HG03457 (cell line): ENCODE results near the gene CRACR2A.

ENCODE experiments used
- ATAC-seq: cut with Tn5 transposase; IDR thresholded peaks from one replicate; pipeline ENCODE4 v1.9.1; 2021; ENCODE audit warnings: moderate number of reproducible peaks; ENCODE audit not compliant: unreplicated experiment

The CRACR2A gene

DNA sequence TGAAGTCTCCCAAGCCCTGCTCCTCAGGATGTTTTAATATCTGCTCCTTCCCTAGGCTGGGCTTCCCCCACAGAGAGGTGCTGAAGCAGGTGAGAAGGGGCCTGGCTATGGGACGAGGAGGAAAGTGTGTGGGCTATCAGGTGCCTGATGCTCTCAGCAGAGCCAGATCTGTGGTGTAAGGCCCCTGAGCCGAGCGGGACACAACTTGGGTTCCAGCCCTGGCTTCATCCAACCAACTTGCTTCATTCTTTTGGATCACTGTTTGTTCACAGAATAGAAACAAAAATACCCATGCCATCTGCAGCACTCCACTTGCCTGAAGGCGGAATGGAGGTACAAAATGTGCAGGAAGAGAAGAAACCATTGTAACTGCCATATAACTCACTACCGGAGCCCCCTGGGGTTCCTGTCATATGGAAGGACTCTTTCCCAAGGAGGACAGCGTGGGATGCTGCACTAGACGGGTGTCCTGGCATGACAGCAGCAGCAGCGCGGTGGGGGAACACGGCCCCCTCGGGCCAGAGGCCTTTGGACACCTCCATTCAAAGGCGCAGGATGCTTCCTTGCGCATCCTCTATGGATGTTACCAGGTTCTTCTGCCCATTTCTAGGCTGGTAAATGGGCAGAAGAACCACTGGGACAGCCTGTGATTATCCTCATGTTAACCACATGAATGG is 95.8 kb downstream of the CRACR2A start:
- no peak for ATAC-seq

DNA sequence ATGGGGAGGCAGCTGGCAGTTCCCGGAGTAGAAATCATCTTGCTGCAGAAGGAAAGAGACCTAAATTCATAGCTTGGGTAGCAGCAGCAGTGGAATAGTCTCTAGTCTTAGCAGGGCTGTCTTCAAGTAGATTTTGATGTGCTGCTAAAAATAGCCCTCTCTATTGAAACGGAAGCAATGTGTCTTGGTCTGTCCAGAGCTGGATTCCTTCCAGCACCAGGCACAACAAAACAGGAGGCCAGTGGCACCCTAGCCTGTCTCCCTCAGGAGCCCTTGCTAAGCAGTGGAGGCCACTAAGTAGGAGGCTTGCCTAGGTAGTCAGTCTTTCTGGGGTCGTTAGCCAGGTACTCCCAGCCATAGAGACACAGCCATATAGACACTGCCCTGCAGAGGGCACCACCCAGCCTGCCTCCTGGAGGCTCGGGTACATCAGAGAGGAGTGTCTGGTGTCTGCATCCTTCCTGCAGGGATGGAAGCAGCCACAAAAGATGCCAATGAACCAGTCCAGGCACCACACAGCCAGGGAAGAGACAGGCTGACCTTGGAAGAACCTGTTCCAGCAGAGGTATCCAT is 97.5 kb downstream of the CRACR2A start:
- ATAC-seq, result no peak

DNA sequence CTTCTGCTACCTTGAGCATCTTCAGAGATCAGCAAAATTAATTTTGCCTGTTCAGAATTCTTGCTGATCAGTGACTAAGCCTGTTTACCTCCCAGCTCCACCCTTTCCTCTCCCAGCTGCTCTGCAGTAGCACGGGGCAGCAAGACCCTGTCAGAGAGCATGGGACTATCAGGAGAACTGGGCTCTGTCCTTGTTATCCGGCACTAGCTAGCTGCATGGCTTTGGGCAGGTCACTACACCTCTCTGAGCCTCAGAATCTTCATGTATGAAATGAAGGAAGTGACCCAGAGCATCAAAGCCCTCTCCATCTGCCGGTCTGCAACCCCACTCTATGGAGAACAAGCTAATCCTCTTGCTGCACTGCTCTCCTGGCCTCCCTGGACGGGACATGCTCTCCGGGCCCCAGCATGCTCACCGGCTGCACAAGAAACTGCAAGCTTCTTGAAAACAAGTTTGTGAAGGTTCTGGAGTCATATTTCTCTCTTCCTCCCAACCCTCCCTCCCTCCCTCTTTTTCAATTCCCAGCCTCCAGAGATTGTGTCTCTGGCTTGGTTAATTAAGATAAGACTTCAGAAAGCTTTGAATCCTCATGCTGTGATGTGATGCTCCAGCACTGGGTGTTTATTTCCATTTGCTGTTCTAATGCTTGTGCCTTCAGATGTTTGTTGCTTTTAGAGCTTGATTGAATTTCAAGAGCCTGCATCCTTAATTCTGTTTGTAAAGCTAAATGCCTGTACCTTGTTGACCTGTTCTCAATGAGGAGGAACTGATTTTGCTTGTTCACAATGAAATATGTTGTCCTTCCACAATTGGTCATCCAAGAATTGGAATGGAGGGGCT is 101.1 kb downstream of the CRACR2A start:
- ATAC-seq, result no peak

GRCh38 chr12:3647504-3647903 is 105.4 kb downstream of the CRACR2A start:
- ATAC-seq, result no peak

GRCh38 chr12:3646561-3647241 is 106.2 kb downstream of the CRACR2A start:
- ATAC-seq, result no peak

GRCh38 chr12:3645091-3645490 is 107.8 kb downstream of the CRACR2A start:
- no peak for ATAC-seq

GRCh38 chr12:3644104-3644503 is 108.8 kb downstream of the CRACR2A start:
- ATAC-seq, result no peak

DNA sequence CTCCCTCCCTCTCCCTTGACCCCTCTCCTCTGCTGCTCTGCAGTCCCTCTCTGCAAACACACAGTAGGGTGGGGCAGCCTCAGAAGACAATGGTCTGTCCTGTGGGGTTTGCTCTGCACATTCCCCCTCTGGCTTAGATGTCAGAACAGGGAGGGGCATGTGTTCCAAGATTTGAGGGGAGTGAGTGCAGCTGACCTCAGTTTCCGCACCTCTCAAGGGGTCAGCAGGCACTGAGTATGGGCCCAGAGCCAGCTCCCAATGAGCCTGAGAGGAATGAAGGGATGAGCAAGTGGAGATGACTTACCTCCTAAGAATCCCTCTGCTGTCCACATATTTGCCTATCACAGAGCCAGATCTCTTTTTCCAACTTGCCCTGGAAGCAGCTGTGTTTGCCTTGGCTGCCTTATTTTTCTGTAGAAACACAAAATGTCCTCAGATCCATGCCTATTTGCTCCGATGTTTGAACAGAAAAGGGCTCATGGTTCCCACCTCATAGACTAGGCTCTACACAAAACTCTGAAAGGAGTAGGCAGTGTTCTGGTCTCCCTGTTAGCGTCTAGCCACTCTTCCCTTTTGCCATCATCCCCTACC is 111.4 kb downstream of the CRACR2A start:
- ATAC-seq, result no peak

GRCh38 chr12:3636328-3636727 is 116.6 kb downstream of the CRACR2A start:
- ATAC-seq, result no peak

DNA sequence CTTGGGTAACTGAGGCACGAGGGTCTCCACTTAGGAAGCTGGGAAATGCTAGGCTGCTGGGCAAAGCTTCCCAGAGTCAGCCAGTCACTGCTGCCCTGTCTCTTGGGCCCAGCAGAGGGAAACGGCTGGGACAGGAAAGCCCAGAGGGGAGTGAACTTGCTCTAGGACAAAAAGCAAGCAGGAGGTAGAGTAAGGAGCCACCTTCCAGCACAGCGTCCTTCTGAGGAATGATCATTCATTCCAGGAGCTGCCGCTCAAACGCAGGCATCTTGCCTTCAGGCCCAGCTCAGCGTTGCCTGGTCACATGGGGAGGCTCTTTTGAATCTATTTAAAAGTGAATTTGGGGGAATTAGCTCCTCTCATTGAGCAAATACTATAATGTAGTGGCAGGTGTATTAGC is 118.6 kb downstream of the CRACR2A start:
- ATAC-seq, result no peak

DNA sequence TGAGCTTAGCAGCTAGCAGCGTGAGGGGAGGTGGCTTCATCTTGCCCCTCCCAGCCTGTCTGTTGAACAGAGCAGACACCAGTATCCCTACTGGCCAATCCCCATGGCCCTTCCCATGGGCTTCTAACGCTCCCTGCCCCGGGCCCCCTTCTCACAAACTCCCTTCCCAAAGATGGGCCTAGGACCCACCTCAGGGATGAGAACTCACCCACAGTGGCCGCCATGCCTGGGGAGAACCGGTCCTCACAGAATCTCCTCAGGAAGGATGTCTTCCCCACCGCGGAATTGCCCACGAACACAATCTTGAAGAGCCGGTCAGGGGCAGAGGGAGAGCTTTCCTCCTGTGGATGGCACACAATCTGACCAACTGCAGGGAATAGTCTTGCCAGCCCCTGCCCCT is 119.5 kb downstream of the CRACR2A start:
- ATAC-seq, result no peak

- no peak for ATAC-seq
Observed at GRCh38 chr12:3632754-3633153, 120.2 kb downstream of the CRACR2A start.

GRCh38 chr12:3632256-3632655 is 120.7 kb downstream of the CRACR2A start:
- no peak for ATAC-seq

GRCh38 chr12:3631759-3632158 is 121.2 kb downstream of the CRACR2A start:
- ATAC-seq, result no peak

DNA sequence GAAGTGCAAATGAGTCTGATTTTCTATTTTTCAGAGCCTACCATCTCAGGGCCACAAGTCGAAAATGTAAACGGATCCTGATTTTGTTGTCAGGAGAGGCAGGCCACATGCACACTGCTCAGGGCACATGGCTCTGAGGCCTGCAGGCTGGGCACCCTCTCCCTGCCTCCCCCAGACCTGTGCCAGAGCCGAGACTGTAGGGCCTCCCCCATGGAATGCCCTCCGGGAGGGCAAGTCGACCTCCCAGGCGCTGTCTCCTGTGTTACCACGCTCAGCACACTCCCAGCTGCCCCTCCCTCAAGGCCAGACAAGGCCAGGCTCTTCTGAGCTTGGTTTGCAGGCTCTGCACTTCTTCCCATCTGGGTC is 121.7 kb downstream of the CRACR2A start:
- no peak for ATAC-seq

DNA sequence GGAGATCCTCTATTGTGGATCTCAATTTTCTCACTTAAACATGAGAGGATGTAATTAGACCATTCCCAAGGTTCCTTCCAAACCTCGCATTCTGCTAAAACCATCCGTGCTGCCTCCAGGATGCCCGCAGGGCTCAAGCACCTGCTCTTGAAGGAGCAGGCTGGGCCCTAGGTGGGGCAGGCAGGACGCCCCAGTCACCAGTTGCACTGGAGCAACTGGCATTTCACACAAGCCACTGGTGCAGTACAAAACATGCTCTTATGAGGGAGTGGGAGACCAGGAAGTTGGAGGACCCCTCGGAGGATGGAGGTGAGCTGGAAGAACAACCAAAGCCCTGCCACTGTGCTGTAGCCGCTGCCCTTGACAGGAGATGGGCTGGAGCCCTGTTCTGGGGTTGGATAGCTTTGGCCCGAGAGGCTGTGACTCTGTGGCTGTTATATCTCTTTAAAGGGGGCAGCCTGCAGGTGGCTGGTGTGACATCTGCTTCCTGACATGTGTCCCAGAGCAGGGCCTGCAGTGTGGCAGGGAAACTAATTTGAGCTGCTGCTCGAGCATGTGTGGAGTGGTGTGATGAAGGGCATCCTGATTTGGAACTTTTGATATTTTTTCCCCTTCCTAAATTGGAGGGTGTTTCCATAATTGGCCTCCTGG is 122.2 kb downstream of the CRACR2A start:
- no peak for ATAC-seq

- no peak for ATAC-seq
Observed at GRCh38 chr12:3630111-3630510, 122.8 kb downstream of the CRACR2A start.

DNA sequence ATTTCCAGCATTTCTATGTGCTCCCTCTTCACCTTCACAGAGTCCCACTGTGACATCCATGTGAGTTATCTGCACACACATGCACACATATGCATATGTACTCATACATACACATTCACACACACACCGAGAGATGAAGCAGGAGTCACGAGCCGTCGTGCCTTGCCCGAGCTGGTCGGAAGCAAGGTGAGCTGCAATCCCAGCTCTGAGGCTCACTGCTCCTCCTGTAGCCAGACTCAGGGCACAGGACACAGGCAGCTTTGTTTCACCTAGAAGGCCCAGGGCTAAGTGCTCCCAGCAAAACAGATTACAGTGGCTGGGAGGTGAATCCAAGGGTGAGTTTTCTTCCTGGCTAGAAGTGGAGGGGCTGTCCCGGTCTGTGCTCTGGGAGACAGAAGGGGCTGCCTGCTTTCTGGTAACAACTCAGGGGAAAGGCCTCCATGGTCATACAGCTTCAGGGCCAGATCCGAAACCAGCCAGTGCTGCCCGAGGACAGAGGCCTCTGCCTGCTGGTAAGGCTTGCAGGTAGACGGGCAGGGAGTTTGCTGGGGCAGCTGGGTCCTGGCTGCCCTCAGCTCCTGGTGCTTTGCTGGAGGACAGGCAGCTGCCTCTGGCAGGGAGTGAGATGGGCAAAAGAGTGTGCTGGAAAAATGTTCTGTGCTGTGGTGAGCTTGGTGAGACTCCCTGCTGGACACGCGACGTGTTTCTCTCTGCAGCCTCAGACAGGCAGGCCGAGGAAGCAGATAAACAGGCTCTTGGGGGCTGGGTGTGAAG is 123.7 kb downstream of the CRACR2A start:
- ATAC-seq, result no peak

GRCh38 chr12:3628629-3629028 is 124.3 kb downstream of the CRACR2A start:
- no peak for ATAC-seq

DNA sequence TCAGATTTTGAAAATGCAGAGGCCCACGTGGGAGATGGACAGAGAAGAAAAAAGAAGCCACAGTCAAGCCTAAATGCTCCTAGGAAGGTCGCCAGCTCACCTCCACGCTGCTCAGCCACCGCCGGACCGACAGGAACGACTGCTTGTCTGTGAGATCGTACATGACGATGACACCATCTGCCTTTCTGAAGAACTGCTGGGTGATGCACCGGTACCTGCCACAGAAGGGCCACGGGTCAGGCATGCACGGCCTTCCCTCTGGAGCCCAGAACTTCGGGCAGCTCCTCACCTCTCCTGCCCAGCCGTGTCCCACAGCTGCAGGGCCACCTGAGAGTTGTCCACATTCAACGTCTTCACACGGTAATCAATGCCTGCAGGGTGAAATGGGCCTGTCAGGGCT is 125.6 kb downstream of the CRACR2A start:
- no peak for ATAC-seq
